K562 (cell line): ENCODE measurements around the gene P2RY11. TPM values are rescaled to one million over a fixed set of nuclear protein-coding genes. Genes with fewer than 3 reads are reported as not detected.
A peak's percentile ranks its signal among the peaks of the same experiment; 100 is the strongest.

ENCODE experiments used
- ATAC-seq: fragments of 200-7000 bp; cut with Tn5 transposase; 3 replicates; pipeline ENCODE4 v1.9.1; 2020; ENCODE audit warnings: moderate library complexity
- BruUV-seq: library from RNA; stranded (reverse); fragments of 400-500 nt; replicated peaks from 2 replicates; lab custom pipeline; 2021; lab: Mats Ljungman, UMichigan
- CTCF ChIA-PET: fragments of 300-600 bp; formaldehyde crosslinking; extraction: SDS; loops from one replicate; lab custom pipeline; 2021; ENCODE audit warnings: low intra/inter-chr PET ratio; lab: Yijun Ruan, JAX
- POLR2A ChIA-PET: fragments of 300-600, 350-650 bp; sonication (Branson Sonifier 250); formaldehyde crosslinking; extraction: SDS; loops from one replicate; lab custom pipeline; 2021; ENCODE audit warnings: antibody characterized with exemption, inconsistent platforms; lab: Yijun Ruan, JAX
- DNase-seq, 4 experiments: peaks; one replicate each; pipeline versions ENCODE4 v3.0.0 to v3.0.0-alpha.2; 2011 to 2018; ENCODE audit warnings: low spot score in 3 of 4, mixed read lengths in 3 of 4; ENCODE audit errors: extremely low read depth in 1 of 4
- FAIRE-seq: peaks from 2 replicates; lab custom pipeline; 2011; peaks lifted over from hg19 to GRCh38; lab: Jason Lieb, UNC
- H2AFZ ChIP-seq: 2 replicates; pipeline ENCODE4 v1.6.0; 2011; ENCODE audit warnings: low read depth, low read length, control low read depth, inconsistent platforms
- H3K27ac ChIP-seq: fragments of 200-600 bp; 3 replicates; pipeline ENCODE4 v1.8.0; 2011; ENCODE audit warnings: low read depth, mild to moderate bottlenecking, control low read depth, inconsistent platforms, low read length, moderate library complexity, mixed read lengths; ENCODE audit errors: extremely low read depth
- H3K27me3 ChIP-seq, 2 experiments: fragments of 300-600 bp in 1 of 2; 2 replicates in 1 of 2; 3 replicates in 1 of 2; pipeline versions ENCODE4 v1.6.0 to v1.8.0; 2011; ENCODE audit warnings: inconsistent platforms in 2 of 2, low read length in 2 of 2, mild to moderate bottlenecking in 1 of 2, mixed read lengths in 1 of 2, moderate library complexity in 1 of 2; ENCODE audit not compliant: control insufficient read depth in 2 of 2, insufficient read depth in 2 of 2
- H3K36me3 ChIP-seq: fragments of 300-600 bp; 3 replicates; pipeline ENCODE4 v1.8.0; 2011; ENCODE audit warnings: mild to moderate bottlenecking, low read length, inconsistent platforms; ENCODE audit not compliant: control insufficient read depth, insufficient read depth
- H3K4me1 ChIP-seq, 2 experiments: fragments of 200-600 bp in 1 of 2; replicated peaks in 1 of 2; 2 replicates in 1 of 2; 3 replicates in 1 of 2; pipeline versions ENCODE4 v1.5.1 to v1.8.0; 2011; ENCODE audit warnings: inconsistent platforms in 2 of 2, low read length in 2 of 2, mild to moderate bottlenecking in 1 of 2, mixed read lengths in 1 of 2, moderate library complexity in 1 of 2; ENCODE audit not compliant: control insufficient read depth in 2 of 2, insufficient read depth in 2 of 2
- H3K4me2 ChIP-seq: 2 replicates; pipeline ENCODE4 v1.6.1; 2011; ENCODE audit warnings: low read length, control low read depth, inconsistent platforms, mixed read lengths; ENCODE audit not compliant: insufficient read depth
- H3K4me3 ChIP-seq: fragments of 200-600 bp; sonication (generic), shearing (Covaris generic); 2 replicates; pipeline ENCODE4 v1.5.1; 2016; ENCODE audit warnings: control low read depth, inconsistent platforms
- H3K79me2 ChIP-seq: fragments of 200-600 bp; 3 replicates; pipeline ENCODE4 v1.8.0; 2011; ENCODE audit warnings: low read length, inconsistent platforms; ENCODE audit not compliant: control insufficient read depth, insufficient read depth
- H3K9ac ChIP-seq, 2 experiments: 2 replicates each; pipeline versions ENCODE4 v1.6.0 to v1.6.1; 2011; ENCODE audit warnings: low read depth in 2 of 2, low read length in 2 of 2, control low read depth in 1 of 2, inconsistent platforms in 1 of 2, mild to moderate bottlenecking in 1 of 2, mixed read lengths in 1 of 2; ENCODE audit not compliant: insufficient read depth in 1 of 2
- H3K9me1 ChIP-seq: one replicate; pipeline ENCODE4 v1.6.0; 2011; ENCODE audit warnings: inconsistent platforms, mild to moderate bottlenecking, low read length, moderate library complexity; ENCODE audit not compliant: control insufficient read depth, insufficient read depth
- H3K9me3 ChIP-seq: replicated peaks from 2 replicates; pipeline ENCODE4 v1.5.1; 2011; ENCODE audit warnings: low read depth, low read length, inconsistent platforms; ENCODE audit not compliant: control insufficient read depth, insufficient read depth
- H4K20me1 ChIP-seq: replicated peaks from 2 replicates; pipeline ENCODE4 v1.6.1; 2011; ENCODE audit warnings: low read length, inconsistent platforms, mixed read lengths; ENCODE audit not compliant: control insufficient read depth, insufficient read depth
- CBX1 ChIP-seq: sonication (generic); IDR thresholded peaks from 2 replicates; pipeline ENCODE4 v1.6.1; 2016; ENCODE audit warnings: antibody characterized with exemption, low read depth, mild to moderate bottlenecking
- CSDE1 ChIP-seq, 2 experiments: fragments of 450-650 bp; IDR thresholded peaks; 2 replicates each; pipeline ENCODE4 v1.6.1; 2016; ENCODE audit warnings: mild to moderate bottlenecking in 1 of 2
- FOXA1 ChIP-seq: fragments of 450-650 bp; IDR thresholded peaks from 2 replicates; pipeline ENCODE4 v1.6.1; 2016; ENCODE audit warnings: mild to moderate bottlenecking, borderline replicate concordance
- HNRNPL ChIP-seq: fragments of 200-400 bp; formaldehyde crosslinking; IDR thresholded peaks from 2 replicates; pipeline ENCODE4 v1.6.1; 2017; ENCODE audit warnings: low read depth, mild to moderate bottlenecking, low read length
- NCOA1 ChIP-seq: fragments of 450-650 bp; IDR thresholded peaks from 2 replicates; pipeline ENCODE4 v1.6.1; 2016; ENCODE audit warnings: low read depth
- NR2C1 ChIP-seq, 2 experiments: fragments of 450-650 bp; IDR thresholded peaks; 2 replicates each; pipeline ENCODE4 v1.6.1; 2017; ENCODE audit warnings: mild to moderate bottlenecking in 2 of 2, antibody characterized with exemption in 1 of 2, inconsistent platforms in 1 of 2, missing compliant biosample characterization in 1 of 2, missing genetic modification characterization in 1 of 2
- POLR3A ChIP-seq: IDR thresholded peaks from 2 replicates; pipeline ENCODE4 v1.6.1; 2011; ENCODE audit warnings: borderline replicate concordance, mild to moderate bottlenecking, moderate library complexity; ENCODE audit not compliant: insufficient read length, insufficient read depth; ENCODE audit errors: extremely low read depth
- SIX5 ChIP-seq, 2 experiments: IDR thresholded peaks; 2 replicates each; pipeline ENCODE4 v1.6.1; 2011; ENCODE audit warnings: low read length in 2 of 2, borderline replicate concordance in 1 of 2, low read depth in 1 of 2, mild to moderate bottlenecking in 1 of 2, moderate library complexity in 1 of 2; ENCODE audit not compliant: insufficient read depth in 1 of 2
- ZBTB7A ChIP-seq: IDR thresholded peaks from 2 replicates; pipeline ENCODE4 v1.6.1; 2011; ENCODE audit warnings: low read depth, mild to moderate bottlenecking, low read length, moderate library complexity, borderline replicate concordance; ENCODE audit not compliant: control insufficient read depth
- ZNF184 ChIP-seq: sonication (generic); formaldehyde crosslinking; IDR thresholded peaks from 2 replicates; pipeline ENCODE4 v1.5.0; 2020; ENCODE audit warnings: missing genetic modification reagents
- ZNF239 ChIP-seq: fragments of 250-450 bp; sonication (Bioruptor Pico); IDR thresholded peaks from 2 replicates; pipeline ENCODE4 v1.4.0; 2020; ENCODE audit warnings: mild to moderate bottlenecking
- WGBS: fragments of 100-300 bp; shearing (Covaris generic); methylation state at CpG from one replicate; pipeline ENCODE4 v1.1.6; 2016; ENCODE audit warnings: low coverage, mixed read lengths; ENCODE audit not compliant: insufficient coverage; ENCODE audit errors: missing lambda C conversion rate; 5-methylcytosine and 5-hydroxymethylcytosine counted together
- in situ Hi-C: fragments of 300-500 bp; cut with MboI; formaldehyde crosslinking; loops from 4 replicates; pipeline ENCODE4 v1.15.0; 2018; ENCODE audit warnings: inconsistent platforms, mixed read lengths
- intact Hi-C: fragments of 100-400 bp; cut with micrococcal nuclease; formaldehyde crosslinking; loops from 2 replicates; pipeline ENCODE4 v1.14.2; 2022
- polyA plus RNA-seq, 8 experiments: library from polyadenylated mRNA; depleted of rRNA in 4 of 8; stranded (reverse) in 5 of 8; unstranded in 3 of 8; fragments of >200 nt; fragmentation: Nextera tagmentation in 2 of 8; fragmentation: Illumina TruSeq in 1 of 8; extraction: Ambion mirVana in 2 of 8; extraction: Trizol in 1 of 8; gene quantifications; 2 replicates each; pipeline versions ENCODE4 v1.2.1 to v1.2.3, GENCODE V29; 2011 to 2014; ENCODE audit warnings: inconsistent platforms in 1 of 8, missing spikeins in 1 of 8
- total RNA-seq, 7 experiments: library from RNA; depleted of rRNA in 6 of 7; stranded (reverse); fragments of >200 nt in 6 of 7; fragmentation: Illumina TruSeq in 2 of 7; extraction: Trizol in 2 of 7; gene quantifications; 2 replicates each; pipeline versions ENCODE4 v1.2.1 to v1.2.3, GENCODE V29; 2011 to 2021; ENCODE audit warnings: low replicate concordance in 1 of 7
- TF ChIP-seq, protein P1 (sequence below): sonication (generic); formaldehyde crosslinking; IDR thresholded peaks from 2 replicates; pipeline ENCODE4 v1.8.1; 2023; ENCODE audit warnings: mild to moderate bottlenecking, missing genetic modification reagents, moderate library complexity
- TF ChIP-seq, protein P2 (sequence below), 2 experiments: fragments of 450-650 bp in 1 of 2; sonication (generic) in 1 of 2; formaldehyde crosslinking in 1 of 2; IDR thresholded peaks in 1 of 2; conservative IDR thresholded peaks in 1 of 2; 2 replicates each; pipeline versions ENCODE4 v1.6.1 to v1.8.1; 2016 to 2023; ENCODE audit warnings: mild to moderate bottlenecking in 2 of 2, moderate library complexity in 2 of 2, inconsistent platforms in 1 of 2, missing genetic modification reagents in 1 of 2
- TF ChIP-seq, protein P3 (sequence below): fragments of 450-650 bp; IDR thresholded peaks from 2 replicates; pipeline ENCODE4 v1.6.1; 2017; ENCODE audit warnings: mild to moderate bottlenecking, moderate library complexity
- TF ChIP-seq, protein P4 (sequence below): sonication (generic); formaldehyde crosslinking; IDR thresholded peaks from 2 replicates; pipeline ENCODE4 v1.9.0; 2022; ENCODE audit warnings: mild to moderate bottlenecking, missing genetic modification reagents
- TF ChIP-seq, protein P5 (sequence below): fragments of 250-450 bp; sonication (Bioruptor Pico); IDR thresholded peaks from 2 replicates; pipeline ENCODE4 v1.4.0; 2020; ENCODE audit warnings: mild to moderate bottlenecking

P2RY11 gene
- total and polyA plus RNA-seq, 9 of the 15 experiments (the other 6 are each of a cell fraction or from before 2014, with no cell fraction given), result 0.03 to 10.1 (median 1.5) TPM

DNA sequence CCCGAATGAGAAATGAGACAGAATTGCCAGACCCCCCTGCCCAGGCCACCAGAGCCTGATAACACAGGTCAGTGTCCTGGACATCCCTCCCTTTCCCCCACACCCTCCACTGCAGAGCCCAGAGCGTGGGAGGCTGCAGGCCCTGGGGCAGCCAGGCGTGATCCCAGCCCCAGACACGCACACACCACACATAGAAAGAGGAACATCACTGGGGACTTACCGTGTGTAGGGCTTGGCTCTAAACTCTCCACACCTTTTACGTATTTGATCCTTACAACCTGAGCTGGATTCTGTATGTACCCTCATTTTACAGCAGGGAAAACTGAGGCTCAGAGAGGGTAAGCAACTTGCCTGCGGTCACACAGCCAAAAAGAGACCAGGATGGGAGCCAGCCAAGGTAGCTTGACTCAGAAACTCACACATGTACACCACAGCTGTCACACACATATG lies 8.7 kb upstream of the P2RY11 start:
- in situ Hi-C loops (no loop called here), intact Hi-C loops (no loop called here)
- Histone ChIP-seq H3K9me1 (no peaks in the 10 kb centered on the region), H3K27ac (peak overlapping the region; percentile 31; the same call in 1 of the 3 replicates), H3K4me3 (no peak overlapping the region), H3K4me1 (peaks cover 34% of the 10 kb centered on the region in 2 experiments), H3K27me3 (no peaks in the 10 kb centered on the region), H3K79me2 (peaks cover 21% of the 10 kb centered on the region), H4K20me1 (no peaks in the 10 kb centered on the region), H3K9me3 (no peaks in the 10 kb centered on the region), H3K36me3 (peaks cover 9% of the 10 kb centered on the region; the same call in 2 of the 3 replicates), H3K4me2 (peak overlapping the region; percentile 23; the same call in 1 of the 2 replicates), H3K9ac (peak overlapping the region; percentile 21 to 84; a peak in 3 of 4 replicates), H2AFZ (peak overlapping the region; percentile 81)
- DNase-seq (peak in 1 of 4 experiments; percentile 47), ATAC-seq (no peak), FAIRE-seq (peak; percentile 35)
- POLR2A ChIA-PET, result no interaction called here
- CTCF ChIA-PET, result interaction anchor here (0.6 kb wide), 2 partner anchors 33 to 116 kb away, joined by 3 to 4 read pairs; no protein-coding TSS in a partner anchor
- no TSS peak for BruUV-seq
- 43% methylated on average over 7 of the region's 7 CpGs for WGBS
- TF ChIP-seq, protein P1, sequence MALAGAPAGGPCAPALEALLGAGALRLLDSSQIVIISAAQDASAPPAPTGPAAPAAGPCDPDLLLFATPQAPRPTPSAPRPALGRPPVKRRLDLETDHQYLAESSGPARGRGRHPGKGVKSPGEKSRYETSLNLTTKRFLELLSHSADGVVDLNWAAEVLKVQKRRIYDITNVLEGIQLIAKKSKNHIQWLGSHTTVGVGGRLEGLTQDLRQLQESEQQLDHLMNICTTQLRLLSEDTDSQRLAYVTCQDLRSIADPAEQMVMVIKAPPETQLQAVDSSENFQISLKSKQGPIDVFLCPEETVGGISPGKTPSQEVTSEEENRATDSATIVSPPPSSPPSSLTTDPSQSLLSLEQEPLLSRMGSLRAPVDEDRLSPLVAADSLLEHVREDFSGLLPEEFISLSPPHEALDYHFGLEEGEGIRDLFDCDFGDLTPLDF (CRISPR knock-in tag), result no peak
- TF ChIP-seq ZBTB7A, result no peak
- TF ChIP-seq NR2C1 (IDR thresholded peaks at IDR 0.05), result no peak
- no peak for TF ChIP-seq NR2C1 (tag; IDR thresholded peaks at IDR 0.05)
- TF ChIP-seq, protein P2, sequence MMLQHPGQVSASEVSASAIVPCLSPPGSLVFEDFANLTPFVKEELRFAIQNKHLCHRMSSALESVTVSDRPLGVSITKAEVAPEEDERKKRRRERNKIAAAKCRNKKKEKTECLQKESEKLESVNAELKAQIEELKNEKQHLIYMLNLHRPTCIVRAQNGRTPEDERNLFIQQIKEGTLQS (IDR thresholded peaks at IDR 0.05), result no peak
- TF ChIP-seq, protein P2 (CRISPR knock-in tag; conservative IDR thresholded peaks at IDR 0.05), result no peak
- TF ChIP-seq, protein P3, sequence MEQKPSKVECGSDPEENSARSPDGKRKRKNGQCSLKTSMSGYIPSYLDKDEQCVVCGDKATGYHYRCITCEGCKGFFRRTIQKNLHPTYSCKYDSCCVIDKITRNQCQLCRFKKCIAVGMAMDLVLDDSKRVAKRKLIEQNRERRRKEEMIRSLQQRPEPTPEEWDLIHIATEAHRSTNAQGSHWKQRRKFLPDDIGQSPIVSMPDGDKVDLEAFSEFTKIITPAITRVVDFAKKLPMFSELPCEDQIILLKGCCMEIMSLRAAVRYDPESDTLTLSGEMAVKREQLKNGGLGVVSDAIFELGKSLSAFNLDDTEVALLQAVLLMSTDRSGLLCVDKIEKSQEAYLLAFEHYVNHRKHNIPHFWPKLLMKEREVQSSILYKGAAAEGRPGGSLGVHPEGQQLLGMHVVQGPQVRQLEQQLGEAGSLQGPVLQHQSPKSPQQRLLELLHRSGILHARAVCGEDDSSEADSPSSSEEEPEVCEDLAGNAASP, result no peak
- no peak for TF ChIP-seq ZNF239 (CRISPR knock-in tag)
- no peak for TF ChIP-seq HNRNPL
- peak; percentile 92; the same call in 1 of the 2 replicates for TF ChIP-seq CBX1
- TF ChIP-seq, protein P4, sequence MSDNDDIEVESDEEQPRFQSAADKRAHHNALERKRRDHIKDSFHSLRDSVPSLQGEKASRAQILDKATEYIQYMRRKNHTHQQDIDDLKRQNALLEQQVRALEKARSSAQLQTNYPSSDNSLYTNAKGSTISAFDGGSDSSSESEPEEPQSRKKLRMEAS (CRISPR knock-in tag), result peak; percentile 44; the same call in 1 of the 2 replicates
- no peak for TF ChIP-seq ZNF184
- TF ChIP-seq POLR3A, result no peak
- TF ChIP-seq SIX5 (IDR thresholded peaks at IDR 0.05; ENCODE audit: borderline replicate concordance in 1 of 2, insufficient read depth in 1 of 2, low read depth in 1 of 2, low read length in 2 of 2), result no peak
- no peak for TF ChIP-seq FOXA1
- TF ChIP-seq NCOA1, result no peak
- TF ChIP-seq, protein P5, sequence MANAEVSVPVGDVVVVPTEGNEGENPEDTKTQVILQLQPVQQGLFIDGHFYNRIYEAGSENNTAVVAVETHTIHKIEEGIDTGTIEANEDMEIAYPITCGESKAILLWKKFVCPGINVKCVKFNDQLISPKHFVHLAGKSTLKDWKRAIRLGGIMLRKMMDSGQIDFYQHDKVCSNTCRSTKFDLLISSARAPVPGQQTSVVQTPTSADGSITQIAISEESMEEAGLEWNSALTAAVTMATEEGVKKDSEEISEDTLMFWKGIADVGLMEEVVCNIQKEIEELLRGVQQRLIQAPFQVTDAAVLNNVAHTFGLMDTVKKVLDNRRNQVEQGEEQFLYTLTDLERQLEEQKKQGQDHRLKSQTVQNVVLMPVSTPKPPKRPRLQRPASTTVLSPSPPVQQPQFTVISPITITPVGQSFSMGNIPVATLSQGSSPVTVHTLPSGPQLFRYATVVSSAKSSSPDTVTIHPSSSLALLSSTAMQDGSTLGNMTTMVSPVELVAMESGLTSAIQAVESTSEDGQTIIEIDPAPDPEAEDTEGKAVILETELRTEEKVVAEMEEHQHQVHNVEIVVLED, result no peak
- no peak for TF ChIP-seq CSDE1 (IDR thresholded peaks at IDR 0.05)
